Activated naive CD4-positive, alpha-beta T cell treated with anti-CD3 and anti-CD28 coated beads for 36 hours (primary cell): ENCODE measurements around the gene ATP10A. TPM values are rescaled to one million over a fixed set of nuclear protein-coding genes. Genes with fewer than 3 reads are reported as not detected.

Source experiments
- CTCF ChIA-PET: fragments of 350-600 bp; sonication (Branson Sonifier 250); formaldehyde crosslinking; loops from one replicate; lab custom pipeline; 2021; ENCODE audit warnings: antibody characterized with exemption; lab: Charles Lee
- DNase-seq: peaks from one replicate; pipeline ENCODE4 v3.0.0-alpha.2; 2020
- H3K27ac Mint-ChIP-seq: one replicate; pipeline ENCODE4 v1.8.0; 2021; ENCODE audit warnings: mild to moderate bottlenecking, mixed read lengths
- H3K27me3 Mint-ChIP-seq: one replicate; pipeline ENCODE4 v1.8.0; 2021; ENCODE audit warnings: low read depth, mixed read lengths
- H3K36me3 Mint-ChIP-seq: one replicate; pipeline ENCODE4 v1.8.0; 2021; ENCODE audit warnings: low read depth, mixed read lengths
- H3K4me1 Mint-ChIP-seq: one replicate; pipeline ENCODE4 v1.8.0; 2021; ENCODE audit warnings: low read depth, mixed read lengths
- H3K4me3 Mint-ChIP-seq: one replicate; pipeline ENCODE4 v1.8.0; 2021; ENCODE audit warnings: mild to moderate bottlenecking, moderate library complexity, mixed read lengths
- H3K9me3 Mint-ChIP-seq: one replicate; pipeline ENCODE4 v1.8.0; 2021; ENCODE audit warnings: mixed read lengths
- intact Hi-C: fragments of 100-400 bp; cut with micrococcal nuclease; formaldehyde crosslinking; loops from one replicate; pipeline ENCODE4 v1.15.1; 2023
- total RNA-seq, 2 experiments: library from RNA; stranded (reverse); gene quantifications; one replicate each; pipeline ENCODE4 v1.2.3, GENCODE V29; 2021

ATP10A gene
- total RNA-seq, 2 experiments from 2014 or later = 11.9 to 13.0 TPM

DNA sequence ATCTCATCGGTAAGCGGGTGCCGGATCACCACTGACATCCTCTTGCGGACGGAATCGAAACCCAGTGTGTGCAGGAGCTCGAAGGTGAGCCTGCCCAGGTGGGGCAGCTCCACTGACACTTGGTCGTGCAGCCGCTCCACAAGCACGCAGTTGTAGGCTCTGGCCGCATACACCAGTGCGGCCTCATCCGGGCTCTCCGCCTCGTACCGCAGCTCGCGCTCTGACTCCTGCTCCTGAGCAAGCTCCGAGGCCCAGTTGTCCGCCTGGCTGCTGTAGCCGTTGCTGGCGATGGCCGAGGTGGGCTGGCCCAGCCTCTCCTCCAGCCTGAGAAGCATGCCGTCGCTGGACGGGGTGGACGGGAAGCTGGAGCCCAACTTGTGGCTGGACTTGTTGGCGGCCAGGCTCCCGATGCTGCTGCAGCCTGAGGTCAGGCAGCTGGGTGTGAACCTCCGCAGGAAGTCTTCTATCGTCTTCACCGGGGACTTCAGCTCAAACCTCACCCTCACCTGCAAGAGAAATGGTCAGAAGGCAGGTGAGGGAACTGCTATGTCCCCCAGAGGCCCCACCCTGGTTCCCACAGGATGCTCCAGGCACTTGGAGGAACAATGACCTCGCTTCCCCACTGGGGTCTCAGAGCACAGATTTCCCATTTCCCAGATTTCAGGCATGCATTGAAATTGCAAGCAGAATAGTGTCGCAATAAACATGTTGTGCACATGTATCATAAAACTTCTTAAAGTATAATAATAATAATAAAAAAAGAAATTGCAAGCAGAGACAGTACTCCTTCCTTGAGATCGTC is 149.2 kb downstream of the ATP10A start:
- Mint-ChIP-seq H3K9me3 (no peaks in the 10 kb centered on the region), H3K27ac (no peak overlapping the region), H3K4me1 (no peaks in the 10 kb centered on the region), H3K27me3 (no peaks in the 10 kb centered on the region), H3K36me3 (peaks cover under 1% of the 10 kb centered on the region), H3K4me3 (no peak overlapping the region)
- CTCF ChIA-PET = interaction anchor here (1.2 kb wide), 1 partner anchor 220 kb away, joined by 3 read pairs; no protein-coding TSS in a partner anchor
- no peak for DNase-seq
- intact Hi-C loops = no loop called here

DNA sequence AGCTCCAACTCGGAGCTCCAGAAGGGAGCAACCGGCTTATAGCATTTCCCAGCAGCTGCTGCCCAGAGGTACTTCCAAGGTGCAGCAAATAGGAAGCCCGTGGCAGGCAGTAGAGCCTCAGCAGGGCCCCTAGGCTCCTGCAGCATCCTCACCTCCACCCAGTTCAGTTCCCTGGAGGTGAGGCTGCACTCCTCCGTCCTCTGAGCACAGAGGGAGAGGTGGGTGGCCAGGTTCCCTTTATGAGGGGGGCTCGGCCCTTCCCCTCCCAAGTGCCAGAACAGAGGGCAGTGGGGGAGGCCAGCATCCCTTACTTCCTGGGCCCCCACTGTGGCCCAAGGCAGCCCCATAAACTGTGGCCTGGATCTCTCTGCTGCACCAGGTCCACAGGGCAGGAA is 150.2 kb downstream of the ATP10A start:
- Mint-ChIP-seq H3K9me3 (no peaks in the 10 kb centered on the region), H3K36me3 (no peaks in the 10 kb centered on the region), H3K27ac (no peak overlapping the region), H3K4me3 (no peak overlapping the region), H3K4me1 (no peaks in the 10 kb centered on the region), H3K27me3 (no peaks in the 10 kb centered on the region)
- no peak for DNase-seq
- CTCF ChIA-PET = no interaction called here
- intact Hi-C loops = no loop called here

DNA sequence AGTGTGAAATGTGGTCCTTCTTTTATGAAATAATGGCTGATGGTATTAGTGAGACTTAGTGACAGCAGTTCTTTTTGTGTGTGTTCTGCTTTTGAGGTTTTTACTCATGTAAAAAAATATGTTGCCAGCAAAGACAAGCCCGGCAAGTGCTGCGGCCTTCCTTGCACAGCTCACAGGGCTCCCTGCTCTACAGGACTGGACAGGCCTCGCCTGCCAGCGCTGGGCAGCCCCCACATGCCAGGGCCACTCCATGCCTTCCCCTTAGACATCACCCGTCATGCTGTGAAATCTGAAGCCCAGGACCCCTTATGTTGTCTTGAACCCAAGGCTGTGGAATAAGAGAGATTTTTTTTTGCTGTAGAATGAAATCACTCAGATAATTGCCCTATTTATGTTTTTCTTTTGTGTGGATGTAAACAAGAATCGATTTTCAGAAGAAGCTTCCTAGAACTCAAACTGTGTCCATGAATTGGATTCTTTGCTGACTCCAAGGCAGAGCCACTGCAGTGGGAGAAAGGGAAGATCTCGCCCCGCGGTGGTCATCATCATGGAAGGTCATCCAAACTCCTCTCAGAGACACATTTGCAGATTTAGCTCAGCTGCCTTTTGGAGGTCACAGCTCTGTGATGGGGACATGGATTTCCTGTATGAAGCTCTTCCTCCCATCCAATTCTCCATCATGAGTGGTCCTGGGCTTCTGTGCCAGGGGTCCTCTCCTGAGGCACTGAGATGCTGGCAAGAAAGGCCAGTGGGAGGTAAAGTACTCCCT is 150.8 kb downstream of the ATP10A start:
- intact Hi-C loops = no loop called here
- CTCF ChIA-PET = no interaction called here
- H3K27ac Mint-ChIP-seq = no peak overlapping the region
- H3K9me3 Mint-ChIP-seq = no peaks in the 10 kb centered on the region
- H3K4me3 Mint-ChIP-seq = no peak overlapping the region
- no peaks in the 10 kb centered on the region for H3K27me3 Mint-ChIP-seq
- H3K4me1 Mint-ChIP-seq = no peaks in the 10 kb centered on the region
- DNase-seq = no peak
- H3K36me3 Mint-ChIP-seq = no peaks in the 10 kb centered on the region

DNA sequence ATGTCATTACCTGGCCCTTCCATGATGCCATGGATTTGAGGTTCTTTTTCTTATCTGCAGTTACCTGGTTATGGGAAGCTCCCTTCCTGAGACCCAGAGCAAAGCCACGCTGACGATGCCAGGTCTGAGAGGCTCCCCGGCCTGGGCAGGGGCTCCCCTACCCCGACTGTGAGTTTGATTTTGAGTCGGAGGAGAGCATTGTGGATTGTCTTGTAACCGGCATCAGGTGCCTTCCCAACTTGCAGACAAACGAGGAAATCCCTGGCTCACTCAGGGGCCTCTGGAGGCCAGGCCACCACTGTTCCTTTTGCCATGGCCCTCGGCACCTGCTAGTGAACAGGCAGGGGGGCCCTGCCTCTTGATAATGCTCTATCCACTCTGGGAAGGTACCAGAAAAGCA is 151.4 kb downstream of the ATP10A start:
- no peaks in the 10 kb centered on the region for H3K36me3 Mint-ChIP-seq
- no peaks in the 10 kb centered on the region for H3K27me3 Mint-ChIP-seq
- H3K4me1 Mint-ChIP-seq = no peaks in the 10 kb centered on the region
- CTCF ChIA-PET = interaction anchor here (3.5 kb wide), 1 partner anchor 221 kb away, joined by 18 read pairs; no protein-coding TSS in a partner anchor
- no peak overlapping the region for H3K4me3 Mint-ChIP-seq
- no peak for DNase-seq
- H3K27ac Mint-ChIP-seq = no peak overlapping the region
- no peaks in the 10 kb centered on the region for H3K9me3 Mint-ChIP-seq
- intact Hi-C loops = no loop called here

DNA sequence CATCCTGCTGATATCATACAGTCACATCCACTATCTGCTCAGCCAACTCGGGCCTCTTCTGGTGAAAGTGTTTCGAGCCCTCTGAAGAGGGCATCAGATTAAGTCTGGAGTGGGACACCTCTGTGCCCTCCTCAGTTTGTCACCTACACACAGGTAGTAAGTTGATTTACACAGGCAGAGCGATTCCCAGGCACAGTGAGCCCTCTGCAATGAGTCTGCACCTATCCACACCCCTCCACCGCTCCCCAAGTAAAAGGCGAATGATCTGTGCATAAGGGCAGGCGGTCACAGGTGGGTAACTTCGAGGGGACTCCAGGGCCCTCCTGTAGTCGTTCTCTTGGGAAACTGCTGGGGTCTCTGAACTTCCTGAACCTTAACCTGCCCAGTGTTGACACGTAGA is 152.0 kb downstream of the ATP10A start:
- DNase-seq = no peak
- intact Hi-C loops = no loop called here
- H3K9me3 Mint-ChIP-seq = no peaks in the 10 kb centered on the region
- H3K4me3 Mint-ChIP-seq = no peak overlapping the region
- H3K27me3 Mint-ChIP-seq = no peaks in the 10 kb centered on the region
- CTCF ChIA-PET = interaction anchor here (1.8 to 3.5 kb wide), 3 partner anchors 11 to 222 kb away, joined by 7 to 18 read pairs (median 7); no protein-coding TSS in a partner anchor
- no peaks in the 10 kb centered on the region for H3K36me3 Mint-ChIP-seq
- H3K4me1 Mint-ChIP-seq = no peaks in the 10 kb centered on the region
- H3K27ac Mint-ChIP-seq = peak overlapping the region; percentile 12

DNA sequence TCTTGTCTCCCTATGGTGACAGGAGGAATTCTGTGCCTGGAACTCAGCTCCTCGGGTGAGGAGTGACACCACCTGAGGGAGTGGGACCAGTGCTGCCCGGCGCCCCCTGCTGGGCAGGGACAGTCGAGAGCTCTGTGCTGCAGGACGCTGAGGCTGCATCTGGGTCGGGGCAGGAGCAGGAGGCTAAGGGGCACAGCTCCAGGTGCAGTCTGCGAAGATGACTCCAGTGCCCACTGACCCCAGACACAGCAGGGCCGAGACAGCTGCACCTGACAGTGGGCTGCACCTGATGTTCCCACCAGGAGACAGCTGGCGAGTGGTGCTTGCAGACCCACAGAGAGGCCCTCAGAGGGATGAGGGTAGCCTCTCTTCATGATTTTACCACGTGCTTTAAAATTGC is 152.9 kb downstream of the ATP10A start:
- no peak overlapping the region for H3K4me3 Mint-ChIP-seq
- no peaks in the 10 kb centered on the region for H3K9me3 Mint-ChIP-seq
- CTCF ChIA-PET = interaction anchor here (0.5 to 3.5 kb wide), 14 partner anchors 11 to 292 kb away, joined by 3 to 18 read pairs (median 3); no protein-coding TSS in a partner anchor
- H3K4me1 Mint-ChIP-seq = no peaks in the 10 kb centered on the region
- DNase-seq = peak; percentile 62
- no peak overlapping the region for H3K27ac Mint-ChIP-seq
- no peaks in the 10 kb centered on the region for H3K36me3 Mint-ChIP-seq
- H3K27me3 Mint-ChIP-seq = no peaks in the 10 kb centered on the region
- intact Hi-C loops = no loop called here

DNA sequence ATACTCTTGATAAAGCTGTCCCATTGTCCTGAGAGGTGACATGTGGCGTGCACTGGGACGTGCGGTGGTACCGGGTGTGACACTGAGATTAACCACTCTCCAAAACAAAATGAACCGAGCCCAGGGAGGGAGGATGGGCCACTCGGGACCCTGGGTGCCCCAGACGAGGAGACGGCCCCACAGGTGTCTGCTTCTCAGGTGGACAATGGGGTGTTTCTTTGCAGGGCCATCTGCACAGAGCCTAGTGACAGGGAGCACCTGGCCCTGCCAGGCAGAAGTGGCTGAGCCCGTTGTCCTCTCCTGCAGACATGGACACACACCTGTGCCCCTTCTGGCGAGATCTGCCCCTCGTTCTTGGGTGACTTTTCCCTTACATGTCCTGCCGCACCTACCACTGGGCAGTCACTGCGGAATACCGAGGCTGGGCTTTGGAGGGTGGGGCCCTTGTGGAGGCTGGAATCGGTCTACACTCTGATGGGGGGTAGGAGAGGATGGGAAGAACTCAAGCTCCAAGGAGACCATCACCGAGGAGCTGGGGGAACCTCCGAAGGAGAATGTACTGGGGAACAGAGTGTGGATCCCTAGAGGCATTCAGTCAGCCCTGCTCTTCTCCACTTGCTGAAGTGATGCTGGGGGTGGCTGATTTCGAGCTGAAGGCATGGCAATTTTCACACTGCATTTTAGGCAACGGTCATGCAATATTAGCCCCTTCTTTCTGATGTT is 153.5 kb downstream of the ATP10A start:
- H3K36me3 Mint-ChIP-seq = peaks cover 3% of the 10 kb centered on the region
- intact Hi-C loops = no loop called here
- no peak overlapping the region for H3K27ac Mint-ChIP-seq
- no peaks in the 10 kb centered on the region for H3K4me1 Mint-ChIP-seq
- CTCF ChIA-PET = interaction anchor here (0.6 to 3.5 kb wide), 12 partner anchors 11 to 291 kb away, joined by 3 to 18 read pairs (median 3); no protein-coding TSS in a partner anchor
- no peak for DNase-seq
- no peaks in the 10 kb centered on the region for H3K27me3 Mint-ChIP-seq
- H3K4me3 Mint-ChIP-seq = no peak overlapping the region
- H3K9me3 Mint-ChIP-seq = no peaks in the 10 kb centered on the region

DNA sequence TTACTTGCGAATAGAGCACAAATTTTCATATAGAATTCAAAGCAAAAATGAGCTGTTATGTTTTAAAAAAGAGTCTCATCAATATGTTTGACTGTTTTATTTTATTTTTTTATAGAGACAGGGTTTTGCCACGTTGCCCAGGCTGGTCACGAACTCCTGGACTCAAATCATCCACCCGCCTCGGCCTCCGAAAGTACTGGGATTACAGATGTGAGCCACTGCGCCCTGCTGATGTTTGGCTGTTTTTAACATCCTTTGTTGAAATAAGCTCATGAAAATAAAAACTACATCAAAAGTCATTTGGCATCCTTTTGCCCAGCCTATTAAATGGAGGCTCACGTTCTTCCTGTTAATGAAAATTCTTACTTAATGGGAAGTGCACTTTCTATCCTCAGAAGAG is 154.7 kb downstream of the ATP10A start:
- Mint-ChIP-seq H3K9me3 (no peaks in the 10 kb centered on the region), H3K27me3 (no peaks in the 10 kb centered on the region), H3K4me1 (no peaks in the 10 kb centered on the region), H3K27ac (no peak overlapping the region), H3K4me3 (no peak overlapping the region), H3K36me3 (peaks cover 3% of the 10 kb centered on the region)
- CTCF ChIA-PET = interaction anchor here (0.6 to 3.5 kb wide), 2 partner anchors 225 to 226 kb away, joined by 3 to 18 read pairs; no protein-coding TSS in a partner anchor
- DNase-seq = no peak
- intact Hi-C loops = no loop called here

DNA sequence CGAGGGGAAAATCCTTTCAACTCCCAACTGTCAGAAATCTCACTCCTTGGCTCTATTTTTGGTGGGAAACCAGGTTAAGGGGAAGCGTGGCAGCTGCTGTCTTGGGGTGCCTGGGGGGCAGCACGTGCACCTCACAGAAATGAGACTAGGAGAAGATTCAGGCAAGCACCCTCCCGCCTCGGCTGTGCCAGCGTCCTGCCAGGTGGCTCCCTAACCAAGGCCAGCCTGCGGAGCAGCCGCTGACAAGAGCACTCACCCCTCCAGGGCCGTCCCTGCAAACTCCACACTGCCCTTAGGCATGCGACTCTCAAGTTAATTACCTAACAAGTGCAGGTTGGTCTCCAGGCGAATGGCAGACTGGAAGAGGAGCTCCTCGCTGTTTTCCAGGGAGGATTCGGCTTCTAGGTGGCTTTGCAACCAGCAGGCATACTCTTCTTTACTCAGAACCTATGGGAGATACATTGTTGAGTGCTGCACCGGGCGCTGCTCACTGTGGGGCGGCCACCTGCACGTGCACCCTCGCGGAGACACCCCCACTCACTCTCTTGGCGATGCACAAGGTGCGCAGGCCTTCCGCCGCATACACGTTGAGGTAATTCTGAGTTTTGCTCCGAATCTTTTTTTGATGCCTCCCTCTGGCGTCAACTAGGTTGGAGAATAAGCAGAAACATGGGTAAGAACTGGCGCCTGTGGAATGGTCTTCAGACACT is 155.3 kb downstream of the ATP10A start:
- peaks cover 3% of the 10 kb centered on the region for H3K36me3 Mint-ChIP-seq
- no peaks in the 10 kb centered on the region for H3K27me3 Mint-ChIP-seq
- DNase-seq = no peak
- no peaks in the 10 kb centered on the region for H3K9me3 Mint-ChIP-seq
- CTCF ChIA-PET = interaction anchor here (0.5 to 0.6 kb wide), 2 partner anchors 226 to 237 kb away, joined by 3 to 4 read pairs; no protein-coding TSS in a partner anchor
- H3K4me3 Mint-ChIP-seq = no peak overlapping the region
- intact Hi-C loops = no loop called here
- H3K27ac Mint-ChIP-seq = no peak overlapping the region
- H3K4me1 Mint-ChIP-seq = no peaks in the 10 kb centered on the region

DNA sequence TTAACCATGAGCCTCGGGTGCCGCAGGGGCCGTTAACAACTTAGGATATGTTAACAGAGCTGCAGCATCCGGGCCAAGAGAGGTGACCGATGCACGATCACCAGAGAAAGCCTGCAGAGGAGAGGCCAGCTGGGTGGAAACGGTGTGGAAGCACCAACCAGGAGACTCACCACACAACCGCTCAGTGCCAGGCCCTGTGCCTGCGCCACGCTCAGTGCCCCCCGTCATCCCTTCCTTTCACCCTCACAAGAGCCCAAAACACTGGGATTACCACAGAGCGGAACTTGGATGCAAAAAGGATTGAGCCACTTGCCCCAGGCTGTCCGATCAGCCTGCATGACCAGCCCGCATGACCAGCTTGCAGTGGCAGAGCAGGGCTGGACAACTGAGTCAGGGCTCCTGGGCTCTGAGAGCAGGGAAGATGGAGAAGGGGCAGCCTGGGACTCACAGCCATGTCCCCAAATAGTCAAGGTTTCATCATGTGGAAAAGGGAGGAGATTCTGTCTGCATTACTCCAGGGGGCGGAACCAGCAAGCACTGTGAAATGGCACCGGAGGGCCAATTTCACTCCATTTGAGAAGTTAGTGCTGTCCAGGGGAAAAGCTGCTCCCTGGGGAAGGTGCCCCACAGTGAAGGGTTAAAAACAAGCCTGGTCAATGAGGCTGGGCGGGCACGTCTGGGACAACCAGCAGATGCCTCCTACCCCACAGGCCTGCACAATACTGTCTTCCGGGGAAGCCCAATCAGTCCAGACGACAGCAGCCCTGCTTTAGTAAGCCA is 156.8 kb downstream of the ATP10A start:
- CTCF ChIA-PET = no interaction called here
- no peak for DNase-seq
- Mint-ChIP-seq H3K4me1 (no peaks in the 10 kb centered on the region), H3K27ac (no peak overlapping the region), H3K27me3 (no peaks in the 10 kb centered on the region), H3K4me3 (no peak overlapping the region), H3K36me3 (peaks cover 10% of the 10 kb centered on the region), H3K9me3 (no peaks in the 10 kb centered on the region)
- intact Hi-C loops = no loop called here

DNA sequence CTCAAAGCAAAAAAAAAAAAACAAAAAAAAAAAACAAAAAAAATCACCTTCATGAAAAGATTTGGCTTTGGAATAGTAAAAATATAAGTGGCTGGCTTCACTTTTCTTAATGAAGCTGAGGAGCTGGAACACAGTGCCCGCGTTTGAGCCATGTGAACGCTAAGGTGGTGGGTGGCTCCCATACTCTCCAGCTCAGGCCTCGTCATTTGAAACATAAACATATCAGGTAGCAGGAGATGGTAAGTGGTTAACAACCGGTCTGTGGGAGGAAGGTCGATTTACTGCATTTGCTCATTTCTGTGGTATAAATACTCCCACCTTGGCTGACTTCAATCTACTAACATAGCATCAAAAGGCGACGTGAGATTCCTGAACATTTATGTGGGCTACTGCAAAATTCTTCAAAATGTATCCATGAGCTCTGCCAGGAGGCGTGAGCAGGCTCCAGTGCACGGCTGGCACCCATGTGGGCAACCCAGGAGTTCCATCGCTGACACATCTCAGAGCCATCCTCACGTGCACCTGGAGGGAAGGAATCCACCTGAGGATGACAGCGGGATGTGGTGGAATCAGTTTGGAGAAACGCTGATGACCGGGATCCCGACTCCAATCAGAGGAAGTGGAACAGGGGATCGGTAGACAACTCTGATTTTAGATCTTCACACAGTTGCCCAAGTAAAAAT is 157.6 kb downstream of the ATP10A start:
- peaks cover 14% of the 10 kb centered on the region for H3K36me3 Mint-ChIP-seq
- H3K4me1 Mint-ChIP-seq = no peaks in the 10 kb centered on the region
- no peak overlapping the region for H3K4me3 Mint-ChIP-seq
- intact Hi-C loops = no loop called here
- CTCF ChIA-PET = no interaction called here
- no peak for DNase-seq
- no peaks in the 10 kb centered on the region for H3K27me3 Mint-ChIP-seq
- no peaks in the 10 kb centered on the region for H3K9me3 Mint-ChIP-seq
- no peak overlapping the region for H3K27ac Mint-ChIP-seq
